ENCODE measurements around the gene MFNG.

Gene MFNG

DNA sequence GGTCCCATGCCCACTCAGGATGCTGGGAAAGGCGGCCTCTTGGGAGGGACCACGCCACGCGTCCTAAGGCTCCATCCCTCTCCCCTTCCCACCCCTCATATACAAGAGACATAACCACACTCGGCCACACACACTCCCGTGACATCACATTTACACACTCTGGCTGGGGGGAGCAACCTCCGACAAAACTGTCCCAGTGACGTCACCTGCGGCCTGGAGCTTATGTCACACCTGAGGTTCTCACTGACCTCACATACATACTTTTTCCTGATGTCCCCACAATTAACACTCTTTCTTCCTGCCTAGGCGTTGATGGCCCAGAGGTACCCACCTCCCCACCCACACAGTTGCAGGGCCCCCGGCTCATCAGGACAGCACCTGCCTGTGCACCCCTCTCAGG lies 60.8 kb downstream of the MFNG start:
- Histone ChIP-seq H3K9me3 (ENCODE audit: control insufficient read depth, insufficient read depth, low read depth, low read length) (no peaks in the 10 kb centered on the region), H3K4me3 (ENCODE audit: low read depth, low read length) (no peak overlapping the region), H3K27ac (ENCODE audit: extremely low read depth, low read depth, low read length) (no peak overlapping the region), H3K4me1 (ENCODE audit: control insufficient read depth, insufficient read depth, low read length) (no peaks in the 10 kb centered on the region), H3K36me3 (ENCODE audit: control insufficient read depth in 2 of 2, insufficient read depth in 1 of 2, low read length in 2 of 2) (no peaks in the 10 kb centered on the region)
- ChIA-PET POLR2A (no interaction called here), CTCF (interaction anchor here (1.1 kb wide), 1 partner anchor 143 kb away, joined by 4 read pairs; no protein-coding TSS in a partner anchor)
- TF ChIP-seq, protein P1, sequence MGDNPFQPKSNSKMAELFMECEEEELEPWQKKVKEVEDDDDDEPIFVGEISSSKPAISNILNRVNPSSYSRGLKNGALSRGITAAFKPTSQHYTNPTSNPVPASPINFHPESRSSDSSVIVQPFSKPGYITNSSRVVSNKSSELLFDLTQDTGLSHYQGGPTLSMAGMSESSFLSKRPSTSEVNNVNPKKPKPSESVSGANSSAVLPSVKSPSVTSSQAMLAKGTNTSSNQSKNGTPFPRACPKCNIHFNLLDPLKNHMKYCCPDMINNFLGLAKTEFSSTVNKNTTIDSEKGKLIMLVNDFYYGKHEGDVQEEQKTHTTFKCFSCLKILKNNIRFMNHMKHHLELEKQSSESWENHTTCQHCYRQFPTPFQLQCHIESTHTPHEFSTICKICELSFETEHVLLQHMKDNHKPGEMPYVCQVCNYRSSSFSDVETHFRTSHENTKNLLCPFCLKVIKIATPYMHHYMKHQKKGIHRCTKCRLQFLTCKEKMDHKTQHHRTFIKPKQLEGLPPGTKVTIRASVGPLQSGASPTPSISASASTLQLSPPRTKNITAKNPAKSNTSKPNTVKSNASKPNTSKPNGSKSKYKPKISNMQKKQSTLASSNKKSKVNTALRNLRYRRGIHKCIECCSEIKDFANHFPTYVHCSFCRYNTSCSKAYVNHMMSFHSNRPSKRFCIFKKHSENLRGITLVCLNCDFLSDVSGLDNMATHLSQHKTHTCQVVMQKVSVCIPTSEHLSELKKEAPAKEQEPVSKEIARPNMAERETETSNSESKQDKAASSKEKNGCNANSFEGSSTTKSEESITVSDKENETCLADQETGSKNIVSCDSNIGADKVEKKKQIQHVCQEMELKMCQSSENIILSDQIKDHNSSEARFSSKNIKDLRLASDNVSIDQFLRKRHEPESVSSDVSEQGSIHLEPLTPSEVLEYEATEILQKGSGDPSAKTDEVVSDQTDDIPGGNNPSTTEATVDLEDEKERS (tag by site-specific recombination; IDR thresholded peaks at IDR 0.05): no peak
- TF ChIP-seq ZNF366 (tag by site-specific recombination; conservative IDR thresholded peaks at IDR 0.05) (no peak), SCRT1 (tag by site-specific recombination; IDR thresholded peaks at IDR 0.05; ENCODE audit: borderline replicate concordance) (no peak), ZNF645 (tag by site-specific recombination; IDR thresholded peaks at IDR 0.05) (no peak), PBX3 (CRISPR knock-in tag; IDR thresholded peaks at IDR 0.05) (no peak), ZBTB20 (tag by site-specific recombination; IDR thresholded peaks at IDR 0.05) (peak; percentile 40; the same call in 1 of the 2 replicates), ZNF629 (tag by site-specific recombination; IDR thresholded peaks at IDR 0.05) (peak; percentile 26; the same call in 1 of the 2 replicates), MZF1 (tag by site-specific recombination; IDR thresholded peaks at IDR 0.05; ENCODE audit: borderline replicate concordance) (no peak), ZNF670 (tag by site-specific recombination; IDR thresholded peaks at IDR 0.05; ENCODE audit: low read depth) (no peak), ZFHX2 (tag by site-specific recombination; conservative IDR thresholded peaks at IDR 0.05) (peak; percentile 65; the same call in 1 of the 2 replicates), ZNF280C (tag by site-specific recombination; IDR thresholded peaks at IDR 0.05) (no peak), FEZF1 (tag by site-specific recombination; IDR thresholded peaks at IDR 0.05) (no peak), ZNF768 (tag by site-specific recombination; IDR thresholded peaks at IDR 0.05) (no peak)
- TF ChIP-seq, protein P2, sequence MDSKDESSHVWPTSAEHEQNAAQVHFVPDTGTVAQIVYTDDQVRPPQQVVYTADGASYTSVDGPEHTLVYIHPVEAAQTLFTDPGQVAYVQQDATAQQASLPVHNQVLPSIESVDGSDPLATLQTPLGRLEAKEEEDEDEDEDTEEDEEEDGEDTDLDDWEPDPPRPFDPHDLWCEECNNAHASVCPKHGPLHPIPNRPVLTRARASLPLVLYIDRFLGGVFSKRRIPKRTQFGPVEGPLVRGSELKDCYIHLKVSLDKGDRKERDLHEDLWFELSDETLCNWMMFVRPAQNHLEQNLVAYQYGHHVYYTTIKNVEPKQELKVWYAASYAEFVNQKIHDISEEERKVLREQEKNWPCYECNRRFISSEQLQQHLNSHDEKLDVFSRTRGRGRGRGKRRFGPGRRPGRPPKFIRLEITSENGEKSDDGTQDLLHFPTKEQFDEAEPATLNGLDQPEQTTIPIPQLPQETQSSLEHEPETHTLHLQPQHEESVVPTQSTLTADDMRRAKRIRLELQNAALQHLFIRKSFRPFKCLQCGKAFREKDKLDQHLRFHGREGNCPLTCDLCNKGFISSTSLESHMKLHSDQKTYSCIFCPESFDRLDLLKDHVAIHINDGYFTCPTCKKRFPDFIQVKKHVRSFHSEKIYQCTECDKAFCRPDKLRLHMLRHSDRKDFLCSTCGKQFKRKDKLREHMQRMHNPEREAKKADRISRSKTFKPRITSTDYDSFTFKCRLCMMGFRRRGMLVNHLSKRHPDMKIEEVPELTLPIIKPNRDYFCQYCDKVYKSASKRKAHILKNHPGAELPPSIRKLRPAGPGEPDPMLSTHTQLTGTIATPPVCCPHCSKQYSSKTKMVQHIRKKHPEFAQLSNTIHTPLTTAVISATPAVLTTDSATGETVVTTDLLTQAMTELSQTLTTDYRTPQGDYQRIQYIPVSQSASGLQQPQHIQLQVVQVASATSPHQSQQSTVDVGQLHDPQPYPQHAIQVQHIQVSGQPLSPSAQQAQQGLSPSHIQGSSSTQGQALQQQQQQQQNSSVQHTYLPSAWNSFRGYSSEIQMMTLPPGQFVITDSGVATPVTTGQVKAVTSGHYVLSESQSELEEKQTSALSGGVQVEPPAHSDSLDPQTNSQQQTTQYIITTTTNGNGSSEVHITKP (tag by site-specific recombination; IDR thresholded peaks at IDR 0.05): peak; percentile 44; the same call in 1 of the 2 replicates
- TF ChIP-seq, protein P3, sequence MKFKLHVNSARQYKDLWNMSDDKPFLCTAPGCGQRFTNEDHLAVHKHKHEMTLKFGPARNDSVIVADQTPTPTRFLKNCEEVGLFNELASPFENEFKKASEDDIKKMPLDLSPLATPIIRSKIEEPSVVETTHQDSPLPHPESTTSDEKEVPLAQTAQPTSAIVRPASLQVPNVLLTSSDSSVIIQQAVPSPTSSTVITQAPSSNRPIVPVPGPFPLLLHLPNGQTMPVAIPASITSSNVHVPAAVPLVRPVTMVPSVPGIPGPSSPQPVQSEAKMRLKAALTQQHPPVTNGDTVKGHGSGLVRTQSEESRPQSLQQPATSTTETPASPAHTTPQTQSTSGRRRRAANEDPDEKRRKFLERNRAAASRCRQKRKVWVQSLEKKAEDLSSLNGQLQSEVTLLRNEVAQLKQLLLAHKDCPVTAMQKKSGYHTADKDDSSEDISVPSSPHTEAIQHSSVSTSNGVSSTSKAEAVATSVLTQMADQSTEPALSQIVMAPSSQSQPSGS (tag by site-specific recombination; IDR thresholded peaks at IDR 0.05; ENCODE audit: low read depth): peak; percentile 21; the same call in 1 of the 2 replicates
